Measurements from ENCODE around the gene CNIH2.

GRCh38 chr11:66315498-66315885 is 37.5 kb downstream of the CNIH2 start:
- no peak for TF ChIP-seq CTCF (CRISPR knock-in tag; IDR thresholded peaks at IDR 0.05)
- TF ChIP-seq ZNF432 (CRISPR knock-in tag; IDR thresholded peaks at IDR 0.05; ENCODE audit: borderline replicate concordance), result no peak
- no peak for TF ChIP-seq ZNF280D (CRISPR knock-in tag; IDR thresholded peaks at IDR 0.05)
- no peak for TF ChIP-seq ZSCAN29 (CRISPR knock-in tag; conservative IDR thresholded peaks at IDR 0.05)
- no peak for TF ChIP-seq RAD21 (CRISPR knock-in tag; IDR thresholded peaks at IDR 0.05)
- no peak for TF ChIP-seq ZBTB14 (CRISPR knock-in tag; IDR thresholded peaks at IDR 0.05)

Measured in HepG2 (cell line).